Measurements from ENCODE around the gene MYBPC2.

GRCh38 chr19:50467566-50467965 is 34.9 kb downstream of the MYBPC2 start:
- TF ChIP-seq CTCF (IDR thresholded peaks at IDR 0.05) (no peak), POLR2A (IDR thresholded peaks at IDR 0.05) (no peak)

All from suprapubic skin (tissue), 3 donors.